GM18505 (cell line): Measurements from ENCODE around the gene RNF220.

Experiments used
- ATAC-seq: cut with Tn5 transposase; IDR thresholded peaks from one replicate; pipeline ENCODE4 v1.9.1; 2021; ENCODE audit not compliant: unreplicated experiment
- POLR2A ChIP-seq: IDR thresholded peaks from 4 replicates; pipeline ENCODE4 v1.6.1; 2011; ENCODE audit warnings: borderline replicate concordance; ENCODE audit not compliant: insufficient read depth, insufficient read length; ENCODE audit errors: extremely low read depth

Gene RNF220

DNA sequence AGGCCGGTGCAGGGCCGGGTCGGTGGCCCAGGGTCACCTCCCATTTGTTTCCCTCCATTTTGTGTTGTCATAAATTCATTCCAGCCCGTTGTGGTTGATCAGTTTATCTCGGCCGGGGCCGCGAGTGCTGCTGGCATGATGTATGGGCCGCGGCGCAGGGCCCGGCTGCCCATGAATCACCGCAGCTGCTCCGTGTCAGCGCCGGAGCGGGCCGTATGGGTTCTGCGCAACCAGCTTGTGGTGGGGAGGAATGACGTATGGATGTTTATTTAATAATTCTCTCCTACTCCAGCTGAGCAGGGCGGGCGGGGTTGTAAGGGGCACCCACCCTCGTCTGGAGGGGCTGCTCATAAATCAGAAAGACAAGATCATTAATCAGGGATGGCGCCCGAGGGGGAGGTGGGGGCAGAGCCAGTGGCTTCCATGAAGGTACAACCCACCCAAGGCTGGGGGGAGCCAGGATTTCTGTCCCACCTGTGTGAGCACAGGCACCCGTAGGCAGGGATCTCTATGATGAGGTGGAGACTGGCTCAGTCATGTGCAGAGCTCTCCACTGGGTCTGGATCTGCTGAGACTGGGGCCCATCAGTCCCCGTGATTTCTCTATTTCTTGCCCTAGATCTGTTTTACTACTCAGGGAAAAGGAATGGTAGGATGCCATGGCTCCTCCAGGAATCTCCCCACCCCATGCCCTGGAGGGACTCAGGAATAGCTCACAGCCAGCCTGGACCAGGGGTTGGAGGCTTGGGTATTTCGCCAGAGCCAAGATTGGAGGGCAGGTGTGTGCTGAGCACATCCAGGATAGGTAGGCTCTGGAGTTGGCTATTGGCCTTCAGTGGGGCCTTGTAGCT, 241.4 kb downstream of the RNF220 start:
- no peak for ATAC-seq
- TF ChIP-seq POLR2A = no peak

DNA sequence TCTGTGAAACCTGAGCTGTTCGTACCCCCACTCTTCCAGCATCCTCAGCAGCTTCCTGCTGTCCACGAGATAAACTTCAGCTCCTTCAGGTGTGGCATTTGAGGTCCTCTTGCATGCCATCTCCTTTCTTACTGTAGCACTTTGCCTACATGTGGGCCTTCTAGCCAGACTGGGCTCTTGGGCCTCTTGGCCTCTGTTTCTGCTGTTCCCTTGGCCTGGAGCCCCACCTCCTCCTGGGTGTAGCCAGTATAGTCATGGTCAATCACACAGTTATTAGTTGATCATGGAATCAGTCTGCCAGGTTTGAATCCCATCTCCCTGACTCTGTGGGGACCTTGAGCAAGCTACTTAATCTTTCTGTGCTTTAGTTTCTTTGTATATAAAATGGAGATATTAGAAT, 242.8 kb downstream of the RNF220 start:
- no peak for ATAC-seq

DNA sequence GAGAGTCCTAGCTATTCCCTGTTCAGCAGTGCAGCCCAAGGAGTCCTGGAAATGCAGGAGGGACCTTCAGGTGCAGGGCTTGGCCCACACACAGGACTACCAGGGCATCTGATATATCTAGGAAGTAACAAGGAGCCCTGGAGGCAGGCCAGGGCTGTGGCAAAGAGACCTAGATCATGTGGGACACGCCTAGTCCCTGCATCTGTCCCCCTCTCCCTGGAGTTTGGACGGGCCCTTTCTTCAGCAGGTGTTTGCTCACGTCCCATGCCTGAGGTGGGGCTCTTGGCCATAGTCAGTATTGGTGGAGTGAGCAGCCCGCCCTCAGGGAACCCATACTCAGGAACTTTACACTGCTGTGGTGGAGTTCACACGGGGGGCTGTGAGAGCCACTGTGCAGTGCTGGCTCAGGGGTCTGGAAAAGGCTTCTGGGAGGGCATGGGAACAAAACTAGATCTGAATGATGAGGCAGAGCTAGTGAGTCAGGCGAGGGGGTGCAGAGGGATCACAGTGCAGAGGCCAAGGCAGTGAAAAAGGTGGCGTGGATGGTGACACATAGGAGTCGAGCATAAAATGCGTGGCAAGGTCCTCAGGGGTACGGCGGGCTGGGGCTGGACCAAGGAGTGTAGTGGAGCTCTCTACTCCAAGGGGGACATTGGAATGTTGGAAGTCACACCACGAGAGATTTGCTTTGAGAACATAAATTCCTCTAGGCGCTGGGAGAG, 243.6 kb downstream of the RNF220 start:
- no peak for TF ChIP-seq POLR2A
- ATAC-seq = no peak

More for the DNA sequence above, 242.8 kb downstream of the RNF220 start:
- no peak for TF ChIP-seq POLR2A

DNA sequence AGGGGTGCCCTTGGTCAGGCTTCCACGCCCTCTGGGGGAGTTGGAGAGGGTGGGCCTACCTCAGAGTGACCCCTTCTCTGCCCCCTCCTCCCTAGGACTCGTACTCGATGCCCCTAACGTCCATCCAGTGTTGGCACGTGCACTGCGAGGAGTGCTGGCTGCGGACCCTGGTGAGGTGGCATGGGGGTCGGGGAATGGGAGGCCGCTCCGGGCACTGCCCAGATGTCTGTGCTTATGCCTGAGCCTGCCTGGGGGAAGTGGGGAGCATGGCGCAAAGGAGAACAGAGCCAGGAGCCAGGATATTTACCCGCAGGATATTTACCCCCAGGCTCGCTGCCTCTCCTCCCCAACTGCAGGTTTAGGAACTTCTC, 244.7 kb downstream of the RNF220 start:
- no peak for ATAC-seq
- no peak for TF ChIP-seq POLR2A

DNA sequence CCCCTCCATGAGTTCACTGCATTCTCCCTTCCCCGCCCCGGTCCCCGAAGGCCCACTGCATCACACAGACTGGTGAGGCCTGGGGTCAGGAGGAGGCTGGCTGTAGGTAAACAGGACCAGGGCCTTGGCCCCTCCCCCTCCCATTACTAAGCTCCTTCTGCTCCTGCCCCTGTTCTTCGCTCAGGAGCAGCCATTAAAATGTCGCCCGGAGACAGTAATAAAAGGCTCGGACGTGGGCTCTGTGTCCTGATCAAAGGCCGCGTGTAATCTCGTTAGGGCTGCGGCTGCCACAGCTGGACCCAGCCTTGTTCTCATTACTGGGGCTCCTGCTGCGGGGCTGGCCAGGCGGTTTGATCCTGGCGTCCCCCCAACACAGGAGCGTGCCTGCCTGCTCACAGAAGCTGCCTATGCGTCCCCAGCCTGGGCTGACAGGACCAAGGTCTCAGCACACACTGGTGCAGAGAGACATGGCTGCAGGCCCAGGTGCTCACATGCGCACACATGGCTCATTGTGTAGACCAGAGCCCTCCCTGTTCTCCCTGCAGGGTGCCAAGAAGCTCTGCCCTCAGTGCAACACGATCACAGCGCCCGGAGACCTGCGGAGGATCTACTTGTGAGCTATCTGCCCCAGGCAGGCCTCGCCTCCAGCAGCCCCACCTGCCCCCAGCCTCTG, 245.2 kb downstream of the RNF220 start:
- TF ChIP-seq POLR2A = no peak
- no peak for ATAC-seq

DNA sequence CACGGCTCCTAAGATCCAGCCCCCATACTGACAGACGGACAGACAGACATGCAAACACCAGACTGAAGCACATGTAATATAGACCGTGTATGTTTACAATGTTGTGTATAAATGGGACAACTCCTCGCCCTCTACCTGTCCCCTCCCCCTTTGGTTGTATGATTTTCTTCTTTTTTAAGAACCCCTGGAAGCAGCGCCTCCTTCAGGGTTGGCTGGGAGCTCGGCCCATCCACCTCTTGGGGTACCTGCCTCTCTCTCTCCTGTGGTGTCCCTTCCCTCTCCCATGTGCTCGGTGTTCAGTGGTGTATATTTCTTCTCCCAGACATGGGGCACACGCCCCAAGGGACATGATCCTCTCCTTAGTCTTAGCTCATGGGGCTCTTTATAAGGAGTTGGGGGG, 246.0 kb downstream of the RNF220 start:
- no peak for TF ChIP-seq POLR2A
- ATAC-seq = no peak

DNA sequence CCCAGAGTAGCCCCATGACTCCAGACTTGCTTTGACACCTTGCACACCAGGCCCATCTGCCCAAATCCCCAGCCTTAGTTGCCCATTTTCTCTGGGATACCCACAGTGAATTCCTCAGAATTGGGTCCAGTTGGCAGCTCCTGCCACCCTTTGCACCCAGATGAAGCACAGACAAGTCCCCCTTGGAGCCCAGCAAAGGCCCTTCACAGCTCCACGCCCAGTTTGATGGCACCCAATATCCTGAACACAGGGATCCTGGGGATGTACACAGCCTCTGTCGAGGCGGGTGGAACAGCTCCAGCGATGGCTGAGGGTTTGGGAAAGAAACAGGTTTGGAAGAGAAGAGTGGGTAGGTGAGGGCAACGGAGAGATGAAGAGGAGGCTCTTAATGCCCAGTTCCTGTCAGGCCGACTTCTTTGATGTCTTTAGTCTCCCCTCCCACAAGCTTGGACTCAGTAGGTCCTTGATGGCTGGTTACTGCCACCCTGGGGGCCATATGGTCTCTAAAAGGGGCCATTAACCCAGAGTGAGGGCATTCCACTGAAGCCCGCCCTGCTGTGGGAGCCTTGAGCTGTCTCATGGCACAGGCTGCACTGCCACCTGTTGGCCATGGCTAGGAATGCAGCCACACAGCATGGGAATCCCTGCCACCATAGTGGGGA, 247.5 kb downstream of the RNF220 start:
- ATAC-seq = no peak

DNA sequence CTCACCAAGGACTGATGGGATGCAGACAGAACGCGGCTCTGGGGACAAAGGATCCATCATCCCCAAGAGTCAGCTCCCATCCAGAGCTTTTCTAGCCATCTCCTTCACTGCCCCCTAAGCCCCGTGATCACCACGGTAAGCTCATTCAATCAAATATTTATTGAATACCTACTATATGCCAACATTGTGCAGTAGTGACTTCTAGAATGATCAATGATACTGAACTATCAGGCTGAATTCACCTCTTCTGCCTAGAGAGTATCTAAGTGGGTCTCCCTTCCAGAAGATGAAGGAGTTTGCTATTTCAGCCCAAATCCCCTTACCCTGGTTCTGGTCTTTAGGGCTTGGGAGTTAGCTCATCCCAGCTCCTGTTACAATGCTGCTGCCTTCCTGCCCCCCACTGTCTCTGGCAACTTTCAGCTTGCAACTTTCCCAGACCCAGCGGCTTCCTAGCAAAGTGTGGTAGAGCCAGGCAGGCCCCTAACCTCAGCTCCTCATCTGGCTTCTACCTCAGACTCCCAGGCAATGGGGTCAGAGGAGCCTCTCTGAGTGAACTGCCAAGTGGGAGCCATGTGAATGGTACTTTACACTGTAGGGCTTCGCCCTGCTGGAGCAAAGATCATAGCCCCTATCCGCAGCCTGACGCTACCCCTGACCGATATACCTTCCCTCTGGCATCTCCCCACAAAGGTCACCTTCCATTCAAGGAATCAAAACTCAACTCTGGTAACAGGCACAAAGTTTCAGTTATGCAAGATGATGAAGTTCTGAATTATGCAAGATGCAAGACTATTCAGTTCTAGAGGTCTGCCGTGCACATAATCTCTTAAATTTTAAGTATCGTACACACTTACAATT, 248.3 kb downstream of the RNF220 start:
- ATAC-seq = no peak
- TF ChIP-seq POLR2A = no peak

More for the DNA sequence above, 247.5 kb downstream of the RNF220 start:
- no peak for TF ChIP-seq POLR2A

DNA sequence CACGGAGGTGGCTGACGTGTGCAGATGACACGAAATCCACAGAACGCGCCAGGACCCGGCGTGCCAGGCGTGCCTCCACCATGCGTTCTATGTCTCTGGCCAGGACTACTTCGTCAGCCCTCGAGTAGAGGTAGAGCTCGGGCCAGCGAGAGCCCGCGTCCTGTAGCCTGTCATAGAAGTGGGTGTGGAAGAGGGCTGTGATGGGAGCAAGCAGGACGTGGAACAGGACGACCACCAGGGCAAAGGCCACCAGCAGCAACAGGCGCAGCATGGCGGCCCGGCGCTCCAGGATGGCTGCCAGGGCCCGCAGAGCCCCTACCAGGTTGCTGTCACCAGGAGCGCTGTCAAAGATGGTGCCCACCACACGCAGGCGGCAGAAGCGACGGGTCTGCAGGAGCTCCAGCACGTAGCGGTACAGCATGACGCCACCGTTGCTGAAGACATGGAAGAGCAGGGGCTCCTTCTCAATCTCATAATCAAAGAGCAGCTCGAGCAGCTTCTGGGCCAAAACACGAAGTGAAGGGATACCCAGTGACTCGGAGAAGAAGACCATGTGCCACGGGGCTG, 249.6 kb downstream of the RNF220 start:
- no peak for TF ChIP-seq POLR2A

DNA sequence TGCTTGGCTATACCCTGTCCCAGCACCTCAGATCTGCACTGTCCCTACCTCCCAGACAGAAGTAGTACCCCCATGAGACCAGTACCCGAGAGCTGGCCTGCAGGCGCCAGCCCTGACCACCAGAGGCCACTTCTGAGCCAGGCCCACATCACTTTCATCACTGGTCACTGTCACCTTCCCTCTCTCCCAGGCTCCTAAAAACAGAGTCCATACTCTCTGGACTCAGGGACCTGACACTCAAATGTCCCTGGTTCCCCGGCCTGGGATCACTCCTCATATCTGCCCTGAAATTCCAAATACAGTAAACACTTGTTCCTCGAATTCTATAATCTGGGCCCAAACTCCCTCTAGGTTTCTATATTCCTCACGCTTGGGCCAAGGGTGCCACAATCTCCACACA, 250.6 kb downstream of the RNF220 start:
- TF ChIP-seq POLR2A = no peak
- ATAC-seq = no peak

More for the DNA sequence above, 249.6 kb downstream of the RNF220 start:
- ATAC-seq = no peak

DNA sequence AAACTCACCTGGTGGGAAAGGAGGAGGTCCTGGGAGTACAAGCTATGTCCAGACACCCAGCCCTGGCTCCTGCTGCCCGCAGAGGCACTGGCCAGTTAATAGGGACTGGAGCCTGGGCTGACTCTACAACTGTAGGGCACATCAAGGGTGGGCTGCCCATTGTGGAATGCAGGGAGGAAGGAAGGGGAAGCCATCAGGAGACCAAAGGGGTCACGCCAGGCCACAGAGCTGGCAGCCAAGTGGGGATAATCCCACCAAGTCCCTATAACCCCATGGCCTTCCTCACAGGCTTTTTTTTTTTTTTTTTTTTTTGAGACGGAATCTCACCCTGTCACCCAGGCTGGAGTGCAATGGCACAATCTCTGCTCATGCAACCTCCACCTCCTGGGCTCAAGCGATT, 254.5 kb downstream of the RNF220 start:
- no peak for ATAC-seq

DNA sequence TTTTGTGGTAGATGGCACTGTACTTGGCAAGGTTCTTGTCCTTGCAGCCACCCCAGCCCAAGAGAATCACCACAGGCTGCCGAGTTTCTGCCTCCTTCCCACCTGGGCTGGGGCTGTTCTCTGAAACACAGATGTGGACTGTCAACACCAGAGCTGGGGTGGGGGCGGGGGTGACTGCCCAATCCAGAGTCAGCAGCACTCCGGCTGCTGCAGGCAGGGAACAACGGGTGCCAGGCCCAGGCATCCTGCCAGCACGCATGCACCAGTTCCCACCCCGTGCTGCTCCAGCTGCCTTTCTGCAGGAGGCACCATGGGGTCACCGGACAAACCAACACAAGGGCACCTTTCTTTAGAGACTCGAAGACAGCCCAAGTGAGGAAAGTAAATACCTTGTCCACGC, 255.1 kb downstream of the RNF220 start:
- no peak for ATAC-seq
- TF ChIP-seq POLR2A = no peak

More for the DNA sequence above, 254.5 kb downstream of the RNF220 start:
- TF ChIP-seq POLR2A = no peak
